ENCODE results near the gene ARHGAP26. TPM values are rescaled to one million over a fixed set of nuclear protein-coding genes. Genes with fewer than 3 reads are reported as not detected.

ARHGAP26 gene
- total RNA-seq, 2 donors from 2014 or later, result 21.3 to 22.7 TPM

DNA sequence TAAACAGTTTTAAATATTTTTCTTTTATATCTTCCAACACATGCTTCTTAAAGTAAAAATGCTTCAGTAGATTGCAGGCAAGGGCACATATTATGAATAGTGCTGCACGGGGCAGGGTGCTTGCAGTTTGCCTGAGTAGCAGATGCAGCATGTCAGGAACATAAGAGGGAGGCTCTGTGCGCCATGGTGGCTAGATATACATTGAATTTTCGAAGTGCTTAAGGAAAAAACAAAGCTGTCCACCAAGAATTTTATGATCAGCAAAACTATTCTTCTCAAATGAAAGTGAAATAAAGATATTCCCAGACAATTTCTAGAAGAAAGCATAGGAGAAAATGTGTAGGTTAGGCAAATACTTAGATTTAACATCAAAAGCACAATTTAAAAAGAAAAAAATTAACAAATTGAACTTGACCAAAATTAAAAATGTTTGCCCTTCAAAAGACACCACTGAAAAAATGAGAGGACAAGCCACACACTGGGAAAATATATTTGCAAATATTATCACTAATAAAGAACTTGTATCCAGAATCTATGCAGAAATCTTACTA, 420.2 kb downstream of the ARHGAP26 start:
- Mint-ChIP-seq H3K36me3 (ENCODE audit: low read depth) (peaks cover 5% of the 10 kb centered on the region), H3K4me3 (no peak overlapping the region), H3K4me1 (no peaks in the 10 kb centered on the region), H3K27ac (no peak overlapping the region), H3K27me3 (no peaks in the 10 kb centered on the region)
- no peak for ATAC-seq
- H3K9me3 ChIP-seq (ENCODE audit: control insufficient read depth, low read length, poor library complexity, severe bottlenecking), result no peaks in the 10 kb centered on the region
- DNase-seq, result no peak

DNA sequence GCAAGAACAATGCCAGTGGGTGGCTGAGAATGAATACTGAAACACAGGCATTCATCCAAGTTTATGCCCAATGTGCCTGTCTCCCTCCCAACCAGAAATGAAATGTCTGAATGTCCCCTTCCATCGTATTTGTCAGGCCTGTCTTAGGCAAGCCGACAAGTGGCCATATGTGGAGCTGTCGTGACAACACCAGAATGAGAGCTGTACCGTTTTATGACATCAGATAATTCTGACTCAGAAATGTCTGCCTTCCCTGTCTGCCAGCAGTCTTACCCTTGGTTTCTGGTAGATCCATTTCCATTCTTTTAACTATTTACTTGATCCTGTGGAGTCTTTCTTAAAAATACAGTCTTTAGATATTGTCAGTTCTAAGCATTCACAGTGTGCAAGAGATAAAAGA, 421.5 kb downstream of the ARHGAP26 start:
- H3K9me3 ChIP-seq (ENCODE audit: control insufficient read depth, low read length, poor library complexity, severe bottlenecking), result no peaks in the 10 kb centered on the region
- H3K4me1 Mint-ChIP-seq, result no peaks in the 10 kb centered on the region
- no peak overlapping the region for H3K27ac Mint-ChIP-seq
- DNase-seq, result no peak
- no peak for ATAC-seq
- H3K27me3 Mint-ChIP-seq, result no peaks in the 10 kb centered on the region
- H3K4me3 Mint-ChIP-seq, result no peak overlapping the region
- H3K36me3 Mint-ChIP-seq (ENCODE audit: low read depth), result peaks cover 5% of the 10 kb centered on the region

DNA sequence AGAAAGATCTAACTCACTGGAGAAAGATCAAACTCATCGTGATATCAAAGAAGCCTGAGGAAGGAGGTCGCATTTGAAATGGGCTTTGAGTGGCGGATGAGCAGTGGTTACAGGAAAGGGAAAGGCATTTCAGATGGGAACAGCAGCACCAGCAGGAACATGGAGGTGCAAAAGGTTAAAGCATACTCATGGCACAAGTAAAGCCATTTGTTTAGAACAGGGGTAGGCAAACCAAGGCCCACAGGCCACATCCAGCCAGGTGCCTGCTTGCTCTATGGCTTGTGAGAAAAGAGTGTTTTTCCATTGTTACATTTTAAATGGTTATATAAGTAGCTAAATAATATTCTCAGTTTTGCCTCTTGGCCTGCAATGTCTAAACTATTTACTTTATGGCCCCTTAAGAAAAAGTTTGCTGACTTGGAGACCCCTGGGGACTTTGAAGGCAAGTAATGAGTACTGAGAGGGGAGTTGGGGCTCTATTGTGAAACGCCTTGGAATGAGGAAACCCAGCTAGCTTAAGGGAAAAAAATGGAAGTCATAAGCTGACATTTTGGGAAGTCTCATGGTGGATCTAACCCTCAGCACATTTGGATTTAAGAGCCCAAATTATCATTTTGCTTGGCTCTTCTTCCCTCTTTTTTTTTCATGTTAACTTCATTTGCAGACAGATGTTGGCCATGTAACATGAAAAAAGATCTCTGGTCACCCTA, 422.2 kb downstream of the ARHGAP26 start:
- Mint-ChIP-seq H3K36me3 (ENCODE audit: low read depth) (peaks cover 5% of the 10 kb centered on the region), H3K27ac (no peak overlapping the region), H3K4me3 (no peak overlapping the region), H3K4me1 (no peaks in the 10 kb centered on the region), H3K27me3 (no peaks in the 10 kb centered on the region)
- no peaks in the 10 kb centered on the region for H3K9me3 ChIP-seq (ENCODE audit: control insufficient read depth, low read length, poor library complexity, severe bottlenecking)
- no peak for DNase-seq
- no peak for ATAC-seq

DNA sequence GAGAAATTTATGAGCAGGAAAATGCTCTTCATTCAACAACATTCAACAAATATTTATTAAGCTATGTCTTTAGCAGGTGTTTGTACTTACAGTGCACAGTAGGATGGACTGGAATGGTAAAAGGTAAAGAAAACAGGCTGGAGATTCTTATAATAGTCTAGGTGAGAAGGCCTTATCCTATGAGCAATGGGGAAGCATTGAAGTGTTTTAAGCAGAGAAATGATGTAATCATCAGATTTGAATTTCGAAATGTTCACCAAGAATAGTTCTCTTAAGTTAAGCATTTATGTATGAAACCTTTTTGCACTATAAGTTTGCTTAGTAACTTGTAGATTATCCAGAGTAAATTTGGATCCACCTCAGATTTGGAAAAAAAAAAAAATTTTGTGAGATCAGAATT, 424.0 kb downstream of the ARHGAP26 start:
- peaks cover 5% of the 10 kb centered on the region for H3K36me3 Mint-ChIP-seq (ENCODE audit: low read depth)

DNA sequence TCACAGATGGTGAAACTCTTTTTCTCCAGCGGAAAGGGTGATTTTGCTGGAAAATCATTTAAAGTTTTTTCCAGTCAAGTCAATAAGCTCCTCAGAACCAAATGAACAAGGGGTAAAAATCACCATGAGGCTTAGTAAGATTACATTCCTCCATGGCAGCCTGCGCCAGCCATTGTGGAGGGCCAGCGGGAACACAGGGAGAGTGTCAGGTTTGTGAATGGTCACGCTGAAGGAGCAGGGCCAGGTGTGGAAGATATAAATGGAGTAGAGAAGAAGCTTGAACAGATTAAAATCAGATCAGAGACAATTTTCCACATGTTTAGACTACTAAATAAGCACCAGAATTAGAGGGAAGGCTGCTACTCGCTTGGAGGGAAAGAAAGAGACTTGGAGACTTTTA, 424.5 kb downstream of the ARHGAP26 start:
- DNase-seq, result no peak
- no peaks in the 10 kb centered on the region for H3K9me3 ChIP-seq (ENCODE audit: control insufficient read depth, low read length, poor library complexity, severe bottlenecking)
- no peak overlapping the region for H3K4me3 Mint-ChIP-seq
- peaks cover 6% of the 10 kb centered on the region for H3K36me3 Mint-ChIP-seq (ENCODE audit: low read depth)
- no peak overlapping the region for H3K27ac Mint-ChIP-seq
- H3K4me1 Mint-ChIP-seq, result no peaks in the 10 kb centered on the region
- no peak for ATAC-seq
- no peaks in the 10 kb centered on the region for H3K27me3 Mint-ChIP-seq

More for the DNA sequence above, 424.0 kb downstream of the ARHGAP26 start:
- DNase-seq (no peak), ATAC-seq (no peak)
- Mint-ChIP-seq H3K4me1 (no peaks in the 10 kb centered on the region), H3K27me3 (no peaks in the 10 kb centered on the region), H3K4me3 (no peak overlapping the region), H3K27ac (no peak overlapping the region)
- no peaks in the 10 kb centered on the region for H3K9me3 ChIP-seq (ENCODE audit: control insufficient read depth, low read length, poor library complexity, severe bottlenecking)

DNA sequence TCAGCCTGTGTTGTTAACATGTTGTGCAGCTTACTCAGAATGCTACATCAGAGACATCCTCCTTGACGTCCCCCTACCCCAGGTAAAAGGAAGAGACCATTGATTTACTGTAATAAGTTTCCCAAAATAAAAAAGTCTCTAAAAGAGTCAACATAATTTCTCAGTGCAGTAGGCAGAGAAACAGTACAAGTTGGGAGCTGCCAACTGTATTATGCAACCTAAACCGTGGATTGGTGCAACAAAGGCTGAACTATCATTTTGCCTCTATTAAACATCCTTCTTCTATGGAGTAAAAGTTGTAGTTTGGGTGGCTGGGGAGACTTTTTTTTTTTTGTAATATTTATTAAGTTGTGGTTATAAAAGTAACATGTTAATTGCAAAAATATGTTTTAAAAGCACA, 425.3 kb downstream of the ARHGAP26 start:
- ATAC-seq (no peak), DNase-seq (no peak)
- peaks cover 2% of the 10 kb centered on the region for H3K36me3 Mint-ChIP-seq (ENCODE audit: low read depth)
- H3K27me3 Mint-ChIP-seq, result no peaks in the 10 kb centered on the region
- H3K4me1 Mint-ChIP-seq, result no peaks in the 10 kb centered on the region
- no peaks in the 10 kb centered on the region for H3K9me3 ChIP-seq (ENCODE audit: control insufficient read depth, low read length, poor library complexity, severe bottlenecking)
- no peak overlapping the region for H3K27ac Mint-ChIP-seq
- H3K4me3 Mint-ChIP-seq, result no peak overlapping the region

DNA sequence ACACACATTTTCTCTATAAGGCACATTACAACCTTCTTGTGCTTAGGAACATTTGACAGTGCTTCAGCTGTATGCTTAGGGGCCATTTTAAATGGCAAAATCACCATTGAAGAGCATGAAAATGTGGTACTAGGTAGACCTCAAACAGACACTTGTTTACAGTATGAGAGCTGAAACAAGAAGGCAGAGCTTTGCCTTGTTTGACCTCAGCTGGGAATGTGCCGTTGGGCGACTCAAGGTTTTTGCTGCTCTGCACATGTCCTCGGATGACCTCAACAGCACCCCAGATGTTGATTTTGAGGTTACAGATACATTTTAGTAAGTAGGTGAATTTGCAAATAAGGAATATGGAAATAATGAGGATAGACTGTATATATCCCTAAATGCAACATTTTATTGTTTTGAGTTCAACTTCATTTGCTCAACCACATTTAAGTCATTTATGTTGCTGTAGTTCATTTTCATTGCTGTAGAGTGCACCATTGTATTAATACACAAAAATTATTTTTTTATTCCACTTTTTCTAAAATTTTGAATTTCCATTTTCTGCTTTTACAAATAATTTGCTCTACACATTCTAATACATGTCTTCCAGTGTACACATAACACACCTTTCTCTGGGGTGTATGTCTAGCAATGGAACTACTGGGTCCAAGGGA, 426.6 kb downstream of the ARHGAP26 start:
- no peaks in the 10 kb centered on the region for H3K27me3 Mint-ChIP-seq
- no peak overlapping the region for H3K4me3 Mint-ChIP-seq
- no peak for ATAC-seq

DNA sequence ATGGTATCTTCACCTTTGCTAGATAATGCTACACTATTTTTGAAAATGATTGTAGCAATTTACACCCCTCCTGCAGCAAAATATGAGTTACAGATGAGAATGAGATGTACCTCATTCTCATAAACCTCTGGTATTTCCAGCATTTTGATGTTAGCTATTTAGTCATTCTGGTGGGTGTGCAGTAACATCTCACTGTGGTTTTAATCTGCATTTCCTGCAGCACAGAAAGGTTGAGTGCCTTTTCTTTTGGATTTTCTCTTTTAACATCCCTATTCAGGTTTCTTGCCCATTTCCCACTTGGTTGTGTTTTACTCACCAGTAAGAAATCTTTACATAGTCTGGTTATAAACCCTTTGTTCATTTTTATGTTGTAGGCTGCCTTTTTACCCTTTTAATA, 427.1 kb downstream of the ARHGAP26 start:
- Mint-ChIP-seq H3K27me3 (no peaks in the 10 kb centered on the region), H3K36me3 (ENCODE audit: low read depth) (peaks cover 2% of the 10 kb centered on the region), H3K27ac (no peak overlapping the region), H3K4me3 (no peak overlapping the region), H3K4me1 (no peaks in the 10 kb centered on the region)
- DNase-seq (no peak), ATAC-seq (no peak)
- no peaks in the 10 kb centered on the region for H3K9me3 ChIP-seq (ENCODE audit: control insufficient read depth, low read length, poor library complexity, severe bottlenecking)

More for the DNA sequence above, 426.6 kb downstream of the ARHGAP26 start:
- Mint-ChIP-seq H3K27ac (peak overlapping the region; percentile 9), H3K36me3 (ENCODE audit: low read depth) (peaks cover 2% of the 10 kb centered on the region), H3K4me1 (no peaks in the 10 kb centered on the region)
- no peak for DNase-seq
- H3K9me3 ChIP-seq (ENCODE audit: control insufficient read depth, low read length, poor library complexity, severe bottlenecking), result no peaks in the 10 kb centered on the region

DNA sequence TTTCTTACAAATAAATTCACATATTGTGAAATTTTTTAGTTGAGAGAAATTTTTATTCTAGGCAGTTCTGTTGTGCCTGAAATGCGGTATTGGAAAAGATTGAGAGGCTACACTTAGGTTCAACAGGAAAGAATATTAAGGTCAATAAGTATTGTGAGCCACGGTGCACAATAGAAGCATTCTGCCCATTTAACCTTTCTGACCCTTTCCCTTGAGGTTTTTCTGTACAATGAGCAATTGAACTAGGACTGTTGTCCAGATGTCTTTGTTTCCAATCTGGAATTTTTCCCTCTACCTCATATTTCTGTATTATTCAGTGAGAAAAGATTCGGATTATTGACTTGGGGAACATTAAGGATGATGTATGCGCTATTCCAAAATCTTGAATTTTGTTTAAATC, 428.2 kb downstream of the ARHGAP26 start:
- ATAC-seq (no peak), DNase-seq (no peak)
- Mint-ChIP-seq H3K27ac (no peak overlapping the region), H3K27me3 (no peaks in the 10 kb centered on the region), H3K36me3 (ENCODE audit: low read depth) (peaks cover 2% of the 10 kb centered on the region), H3K4me3 (no peak overlapping the region), H3K4me1 (no peaks in the 10 kb centered on the region)
- no peaks in the 10 kb centered on the region for H3K9me3 ChIP-seq (ENCODE audit: control insufficient read depth, low read length, poor library complexity, severe bottlenecking)

DNA sequence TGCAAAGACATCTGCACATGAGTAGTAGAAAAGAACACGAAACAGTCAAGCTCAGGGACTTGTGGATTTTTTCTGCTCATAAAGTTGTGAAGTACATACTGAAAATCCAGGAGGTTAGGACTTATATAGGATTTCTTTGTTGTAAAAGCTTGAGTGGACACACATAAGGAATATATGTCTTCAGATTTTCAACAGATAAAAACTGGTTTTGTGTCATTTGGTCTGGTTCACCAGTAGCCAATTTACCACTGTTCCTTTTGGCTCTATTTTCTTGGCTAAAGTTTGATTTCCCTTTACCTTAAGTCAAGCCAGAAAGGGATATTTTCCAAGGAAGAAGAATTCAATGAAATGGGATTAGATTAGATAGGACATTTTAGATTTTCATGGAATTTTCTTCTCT, 429.0 kb downstream of the ARHGAP26 start:
- no peaks in the 10 kb centered on the region for H3K9me3 ChIP-seq (ENCODE audit: control insufficient read depth, low read length, poor library complexity, severe bottlenecking)
- H3K36me3 Mint-ChIP-seq (ENCODE audit: low read depth), result peaks cover 2% of the 10 kb centered on the region

DNA sequence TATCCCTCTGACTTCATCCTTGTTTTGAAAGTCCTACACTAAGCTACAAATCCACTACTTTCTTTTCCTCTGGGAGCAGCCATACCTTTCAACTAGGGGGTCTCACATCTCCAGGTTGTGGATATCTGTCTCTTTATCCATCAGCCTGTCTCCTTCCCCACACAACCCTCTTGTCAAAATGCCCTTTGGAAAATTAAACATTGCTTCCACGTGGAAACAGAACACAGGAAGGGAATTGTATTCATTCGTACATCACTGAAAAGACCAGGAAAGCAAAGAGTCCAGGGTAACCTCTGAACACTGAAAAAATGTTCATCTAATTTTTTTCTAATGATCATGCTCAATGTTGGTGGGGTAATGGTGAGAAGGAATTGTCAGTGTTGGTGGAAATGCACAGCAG, 429.7 kb downstream of the ARHGAP26 start:
- H3K4me3 Mint-ChIP-seq, result no peak overlapping the region
- H3K27me3 Mint-ChIP-seq, result no peaks in the 10 kb centered on the region
- no peak overlapping the region for H3K27ac Mint-ChIP-seq
- H3K36me3 Mint-ChIP-seq (ENCODE audit: low read depth), result peaks cover 2% of the 10 kb centered on the region
- no peaks in the 10 kb centered on the region for H3K4me1 Mint-ChIP-seq
- ATAC-seq (no peak), DNase-seq (no peak)
- H3K9me3 ChIP-seq (ENCODE audit: control insufficient read depth, low read length, poor library complexity, severe bottlenecking), result no peaks in the 10 kb centered on the region

More for the DNA sequence above, 429.0 kb downstream of the ARHGAP26 start:
- Mint-ChIP-seq H3K4me1 (no peaks in the 10 kb centered on the region), H3K27me3 (no peaks in the 10 kb centered on the region), H3K4me3 (no peak overlapping the region), H3K27ac (no peak overlapping the region)
- ATAC-seq (no peak), DNase-seq (no peak)

DNA sequence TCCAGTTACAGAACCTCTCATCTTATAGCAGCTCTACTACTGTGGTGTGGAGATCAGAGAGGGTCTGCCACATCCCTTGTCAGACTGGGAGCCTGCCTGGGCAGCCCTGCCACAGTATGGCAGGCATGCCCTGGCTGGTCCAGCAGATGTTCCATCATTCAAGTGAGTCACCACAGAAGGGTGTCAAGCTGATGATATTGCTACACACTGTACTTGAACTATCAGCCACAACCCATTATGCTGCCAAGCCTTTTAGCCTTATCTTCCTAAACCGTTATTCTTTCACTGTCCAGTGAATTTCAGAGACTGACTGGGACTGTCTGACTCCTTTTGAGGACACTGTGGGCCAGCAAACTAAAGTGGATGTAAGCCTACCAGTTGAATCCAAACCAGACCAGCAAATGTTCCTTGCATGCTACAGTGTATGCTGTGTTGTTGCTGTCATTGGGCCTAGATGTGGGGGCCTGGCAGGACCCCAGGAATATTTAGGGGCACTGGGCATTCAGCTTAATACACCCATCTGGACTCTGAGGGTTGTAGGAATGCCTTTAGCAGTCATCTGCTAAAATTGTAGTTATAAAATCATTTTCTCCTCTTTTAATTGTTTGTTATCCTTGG, 430.7 kb downstream of the ARHGAP26 start:
- no peak for DNase-seq
- ATAC-seq, result no peak
- Mint-ChIP-seq H3K36me3 (ENCODE audit: low read depth) (peaks cover 4% of the 10 kb centered on the region), H3K27ac (no peak overlapping the region), H3K27me3 (no peaks in the 10 kb centered on the region), H3K4me1 (peaks cover under 1% of the 10 kb centered on the region), H3K4me3 (no peak overlapping the region)
- no peaks in the 10 kb centered on the region for H3K9me3 ChIP-seq (ENCODE audit: control insufficient read depth, low read length, poor library complexity, severe bottlenecking)

DNA sequence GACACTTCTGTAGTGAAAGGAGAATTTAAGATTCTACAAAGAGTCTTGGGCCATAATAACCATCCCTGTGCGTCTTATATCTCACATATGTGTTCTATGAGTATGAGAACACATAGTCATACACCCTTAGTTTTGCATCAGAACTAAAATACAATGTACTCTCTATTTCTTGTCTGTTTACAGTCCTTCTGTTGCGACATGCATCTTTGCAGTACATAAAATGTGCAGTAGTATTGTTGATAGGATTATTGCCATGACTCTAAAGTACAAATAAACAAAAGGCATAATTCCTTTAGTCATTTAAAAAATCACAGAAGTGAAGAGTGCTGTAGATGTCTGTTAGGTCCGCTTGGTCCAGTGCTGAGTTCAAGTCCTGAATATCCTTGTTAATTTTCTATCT, 431.4 kb downstream of the ARHGAP26 start:
- Mint-ChIP-seq H3K27me3 (no peaks in the 10 kb centered on the region), H3K4me1 (peaks cover 2% of the 10 kb centered on the region), H3K4me3 (no peak overlapping the region), H3K27ac (no peak overlapping the region), H3K36me3 (ENCODE audit: low read depth) (peaks cover 4% of the 10 kb centered on the region)
- DNase-seq, result no peak
- ATAC-seq, result no peak
- H3K9me3 ChIP-seq (ENCODE audit: control insufficient read depth, low read length, poor library complexity, severe bottlenecking), result no peaks in the 10 kb centered on the region
